ENCODE results near the gene SNX24.

Gene SNX24

GRCh38 chr5:122915717-122916461, 70.5 kb downstream of the SNX24 start:
- no peaks in the 10 kb centered on the region for H3K4me1 ChIP-seq (ENCODE audit: control insufficient read depth, insufficient read depth, low read length, unreplicated experiment)
- H3K27me3 ChIP-seq (ENCODE audit: insufficient read depth, low read length): no peaks in the 10 kb centered on the region
- H3K79me2 ChIP-seq (ENCODE audit: control insufficient read depth, insufficient read depth, low read length, unreplicated experiment): peaks cover 7% of the 10 kb centered on the region
- no peak overlapping the region for H2AFZ ChIP-seq (ENCODE audit: low read length, unreplicated experiment)
- no peak overlapping the region for H3K4me3 ChIP-seq (ENCODE audit: low read depth, low read length)
- H3K36me3 ChIP-seq (ENCODE audit: insufficient read depth, low read length): no peaks in the 10 kb centered on the region
- H3K27ac ChIP-seq (ENCODE audit: low read depth, low read length): no peak overlapping the region

GRCh38 chr5:122916490-122916889, 71.1 kb downstream of the SNX24 start:
- Histone ChIP-seq H3K27ac (ENCODE audit: low read depth, low read length) (no peak overlapping the region), H3K4me3 (ENCODE audit: low read depth, low read length) (no peak overlapping the region), H3K36me3 (ENCODE audit: insufficient read depth, low read length) (no peaks in the 10 kb centered on the region), H3K4me1 (ENCODE audit: control insufficient read depth, insufficient read depth, low read length, unreplicated experiment) (no peaks in the 10 kb centered on the region), H2AFZ (ENCODE audit: low read length, unreplicated experiment) (no peak overlapping the region), H3K27me3 (ENCODE audit: insufficient read depth, low read length) (no peaks in the 10 kb centered on the region), H3K79me2 (ENCODE audit: control insufficient read depth, insufficient read depth, low read length, unreplicated experiment) (peaks cover 7% of the 10 kb centered on the region)

GRCh38 chr5:122919969-122920368, 74.6 kb downstream of the SNX24 start:
- Histone ChIP-seq H3K27ac (ENCODE audit: low read depth, low read length) (no peak overlapping the region), H3K36me3 (ENCODE audit: insufficient read depth, low read length) (no peaks in the 10 kb centered on the region), H3K27me3 (ENCODE audit: insufficient read depth, low read length) (no peaks in the 10 kb centered on the region), H2AFZ (ENCODE audit: low read length, unreplicated experiment) (no peak overlapping the region), H3K4me1 (ENCODE audit: control insufficient read depth, insufficient read depth, low read length, unreplicated experiment) (no peaks in the 10 kb centered on the region), H3K79me2 (ENCODE audit: control insufficient read depth, insufficient read depth, low read length, unreplicated experiment) (peaks cover 7% of the 10 kb centered on the region), H3K4me3 (ENCODE audit: low read depth, low read length) (no peak overlapping the region)

- no peaks in the 10 kb centered on the region for H3K36me3 ChIP-seq (ENCODE audit: insufficient read depth, low read length)
- peaks cover 3% of the 10 kb centered on the region for H3K79me2 ChIP-seq (ENCODE audit: control insufficient read depth, insufficient read depth, low read length, unreplicated experiment)
- no peaks in the 10 kb centered on the region for H3K27me3 ChIP-seq (ENCODE audit: insufficient read depth, low read length)
- H3K4me1 ChIP-seq (ENCODE audit: control insufficient read depth, insufficient read depth, low read length, unreplicated experiment): no peaks in the 10 kb centered on the region
- no peak overlapping the region for H2AFZ ChIP-seq (ENCODE audit: low read length, unreplicated experiment)
- H3K27ac ChIP-seq (ENCODE audit: low read depth, low read length): no peak overlapping the region
- H3K4me3 ChIP-seq (ENCODE audit: low read depth, low read length): no peak overlapping the region
These were observed 76.4 kb downstream of the SNX24 start for GRCh38 chr5:122921826-122922225.

GRCh38 chr5:122924203-122924602, 78.8 kb downstream of the SNX24 start:
- Histone ChIP-seq H3K36me3 (ENCODE audit: insufficient read depth, low read length) (no peaks in the 10 kb centered on the region), H3K27me3 (ENCODE audit: insufficient read depth, low read length) (no peaks in the 10 kb centered on the region), H3K4me3 (ENCODE audit: low read depth, low read length) (no peak overlapping the region), H2AFZ (ENCODE audit: low read length, unreplicated experiment) (no peak overlapping the region), H3K79me2 (ENCODE audit: control insufficient read depth, insufficient read depth, low read length, unreplicated experiment) (no peaks in the 10 kb centered on the region), H3K27ac (ENCODE audit: low read depth, low read length) (no peak overlapping the region), H3K4me1 (ENCODE audit: control insufficient read depth, insufficient read depth, low read length, unreplicated experiment) (no peaks in the 10 kb centered on the region)

DNA sequence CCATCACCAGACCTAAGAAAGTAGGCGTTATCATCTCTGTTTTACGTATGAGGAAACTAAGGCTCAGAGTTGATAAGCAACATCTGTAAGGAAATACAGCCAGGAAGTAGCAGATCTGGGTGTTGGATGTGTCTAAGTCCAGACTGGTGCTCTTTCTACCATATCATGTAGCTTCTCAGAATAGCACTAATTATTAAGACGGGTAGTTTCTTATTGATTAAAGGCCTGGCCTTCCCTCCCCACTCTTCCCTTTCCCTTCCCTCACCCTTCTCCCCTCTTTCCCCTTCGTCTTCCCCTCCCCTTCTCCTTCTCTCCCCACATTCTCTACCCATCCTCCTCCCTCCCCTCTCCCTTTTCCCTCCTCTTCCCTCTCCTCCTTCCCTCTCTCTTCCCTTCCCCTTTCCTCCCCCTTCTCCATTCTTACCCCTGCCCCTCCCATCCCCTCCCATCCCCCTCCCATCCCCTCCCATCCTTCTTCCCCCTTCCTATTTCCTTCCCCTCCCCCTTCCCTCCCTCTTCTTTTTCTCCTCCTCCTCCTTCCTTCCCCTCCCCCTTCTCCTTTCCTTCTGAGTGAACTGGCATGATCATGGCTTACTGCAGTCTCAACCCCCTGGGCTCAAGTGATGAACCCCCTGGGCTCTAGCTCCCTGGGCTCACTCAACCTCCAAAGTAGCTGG, 79.4 kb downstream of the SNX24 start:
- H3K79me2 ChIP-seq (ENCODE audit: control insufficient read depth, insufficient read depth, low read length, unreplicated experiment): no peaks in the 10 kb centered on the region
- H3K4me1 ChIP-seq (ENCODE audit: control insufficient read depth, insufficient read depth, low read length, unreplicated experiment): no peaks in the 10 kb centered on the region
- H3K27ac ChIP-seq (ENCODE audit: low read depth, low read length): no peak overlapping the region
- H3K4me3 ChIP-seq (ENCODE audit: low read depth, low read length): no peak overlapping the region
- no peaks in the 10 kb centered on the region for H3K27me3 ChIP-seq (ENCODE audit: insufficient read depth, low read length)
- H3K36me3 ChIP-seq (ENCODE audit: insufficient read depth, low read length): no peaks in the 10 kb centered on the region
- H2AFZ ChIP-seq (ENCODE audit: low read length, unreplicated experiment): no peak overlapping the region

- Histone ChIP-seq H3K4me1 (ENCODE audit: control insufficient read depth, insufficient read depth, low read length, unreplicated experiment) (no peaks in the 10 kb centered on the region), H3K27ac (ENCODE audit: low read depth, low read length) (no peak overlapping the region), H3K27me3 (ENCODE audit: insufficient read depth, low read length) (no peaks in the 10 kb centered on the region), H2AFZ (ENCODE audit: low read length, unreplicated experiment) (no peak overlapping the region), H3K4me3 (ENCODE audit: low read depth, low read length) (no peak overlapping the region), H3K36me3 (ENCODE audit: insufficient read depth, low read length) (no peaks in the 10 kb centered on the region), H3K79me2 (ENCODE audit: control insufficient read depth, insufficient read depth, low read length, unreplicated experiment) (peaks cover 5% of the 10 kb centered on the region)
These were observed 83.6 kb downstream of the SNX24 start for GRCh38 chr5:122929001-122929400.

GRCh38 chr5:122929980-122930379, 84.6 kb downstream of the SNX24 start:
- Histone ChIP-seq H3K79me2 (ENCODE audit: control insufficient read depth, insufficient read depth, low read length, unreplicated experiment) (peaks cover 5% of the 10 kb centered on the region), H3K4me3 (ENCODE audit: low read depth, low read length) (no peak overlapping the region), H2AFZ (ENCODE audit: low read length, unreplicated experiment) (no peak overlapping the region), H3K36me3 (ENCODE audit: insufficient read depth, low read length) (no peaks in the 10 kb centered on the region), H3K27me3 (ENCODE audit: insufficient read depth, low read length) (no peaks in the 10 kb centered on the region), H3K27ac (ENCODE audit: low read depth, low read length) (no peak overlapping the region), H3K4me1 (ENCODE audit: control insufficient read depth, insufficient read depth, low read length, unreplicated experiment) (no peaks in the 10 kb centered on the region)

DNA sequence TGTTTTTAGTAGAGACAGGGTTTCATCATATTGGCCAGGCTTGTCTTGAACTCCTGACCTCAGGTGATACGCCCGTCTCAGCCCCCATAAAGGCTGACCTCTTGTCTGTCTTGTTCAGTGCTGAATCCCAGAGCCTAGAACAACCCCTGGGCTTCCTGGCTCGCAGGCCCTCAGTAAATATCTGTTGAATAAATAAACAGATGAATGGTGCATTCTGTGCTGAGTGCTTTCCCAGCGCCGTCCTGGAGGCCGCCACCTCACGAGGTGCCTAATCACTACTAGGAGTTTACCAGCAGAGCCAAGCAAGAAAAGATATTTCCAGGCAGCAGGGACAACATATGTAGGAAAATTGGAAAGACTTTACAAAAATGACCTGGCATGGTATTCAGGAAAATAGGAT, 88.5 kb downstream of the SNX24 start:
- Histone ChIP-seq H3K4me3 (ENCODE audit: low read depth, low read length) (no peak overlapping the region), H3K36me3 (ENCODE audit: insufficient read depth, low read length) (no peaks in the 10 kb centered on the region), H3K79me2 (ENCODE audit: control insufficient read depth, insufficient read depth, low read length, unreplicated experiment) (peaks cover 5% of the 10 kb centered on the region), H2AFZ (ENCODE audit: low read length, unreplicated experiment) (no peak overlapping the region), H3K27ac (ENCODE audit: low read depth, low read length) (no peak overlapping the region), H3K4me1 (ENCODE audit: control insufficient read depth, insufficient read depth, low read length, unreplicated experiment) (no peaks in the 10 kb centered on the region), H3K27me3 (ENCODE audit: insufficient read depth, low read length) (no peaks in the 10 kb centered on the region)

DNA sequence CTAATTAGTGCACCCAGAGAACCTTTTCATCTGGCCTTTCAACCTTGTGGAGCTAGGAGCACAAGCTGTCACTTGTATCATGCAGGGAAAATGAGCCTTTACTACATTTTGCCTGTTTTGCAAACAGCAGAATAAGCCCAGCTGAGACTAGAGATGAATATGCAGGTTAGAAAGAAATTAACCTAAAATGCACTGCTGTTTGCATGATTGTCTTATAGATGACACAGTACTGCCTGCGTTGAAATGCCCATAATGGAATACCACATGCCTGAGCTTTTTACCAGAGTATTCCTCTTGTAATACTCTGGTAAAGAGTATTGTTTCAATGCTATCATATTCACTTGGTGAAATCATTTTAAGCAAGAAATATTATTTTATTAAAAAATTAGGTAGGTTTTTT, 90.7 kb downstream of the SNX24 start:
- no peak overlapping the region for H3K4me3 ChIP-seq (ENCODE audit: low read depth, low read length)
- H3K36me3 ChIP-seq (ENCODE audit: insufficient read depth, low read length): no peaks in the 10 kb centered on the region
- H2AFZ ChIP-seq (ENCODE audit: low read length, unreplicated experiment): no peak overlapping the region
- H3K27ac ChIP-seq (ENCODE audit: low read depth, low read length): no peak overlapping the region
- no peaks in the 10 kb centered on the region for H3K79me2 ChIP-seq (ENCODE audit: control insufficient read depth, insufficient read depth, low read length, unreplicated experiment)
- H3K27me3 ChIP-seq (ENCODE audit: insufficient read depth, low read length): no peaks in the 10 kb centered on the region
- no peaks in the 10 kb centered on the region for H3K4me1 ChIP-seq (ENCODE audit: control insufficient read depth, insufficient read depth, low read length, unreplicated experiment)

DNA sequence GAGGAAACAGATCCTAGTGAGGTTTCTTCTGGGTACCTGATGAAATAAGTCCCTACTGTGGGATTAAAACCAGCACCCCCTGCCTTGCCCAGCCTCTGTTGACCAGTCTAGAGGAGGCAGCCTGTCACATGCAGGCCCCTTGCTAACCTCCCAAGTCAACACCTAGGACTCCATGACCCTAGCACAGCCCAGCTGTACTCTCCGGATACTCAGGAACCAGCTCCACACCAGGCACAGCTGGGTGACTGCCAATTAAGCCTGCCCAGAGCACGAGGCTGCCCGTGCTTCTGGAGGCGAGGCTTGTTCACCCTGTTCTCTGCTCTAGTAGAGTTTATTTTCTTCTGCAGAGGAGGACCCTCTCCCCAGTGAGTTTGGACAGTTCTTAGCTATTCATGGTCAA, 92.5 kb downstream of the SNX24 start:
- Histone ChIP-seq H3K4me1 (ENCODE audit: control insufficient read depth, insufficient read depth, low read length, unreplicated experiment) (peaks cover 3% of the 10 kb centered on the region), H3K79me2 (ENCODE audit: control insufficient read depth, insufficient read depth, low read length, unreplicated experiment) (no peaks in the 10 kb centered on the region), H3K27me3 (ENCODE audit: insufficient read depth, low read length) (no peaks in the 10 kb centered on the region), H3K4me3 (ENCODE audit: low read depth, low read length) (no peak overlapping the region), H3K36me3 (ENCODE audit: insufficient read depth, low read length) (no peaks in the 10 kb centered on the region), H3K27ac (ENCODE audit: low read depth, low read length) (no peak overlapping the region), H2AFZ (ENCODE audit: low read length, unreplicated experiment) (no peak overlapping the region)
